ENCODE results near the gene ATAD3B. TPM values are rescaled to one million over a fixed set of nuclear protein-coding genes. Genes with fewer than 3 reads are reported as not detected.

ATAD3B gene
- total and polyA plus RNA-seq, 2 of the 13 experiments (the other 11 are each of a cell fraction or from before 2014, with no cell fraction given) = 9.6 to 31.1 TPM

GRCh38 chr1:1437033-1437903, 34.3 kb upstream of the ATAD3B start (continued):
- TF ChIP-seq, protein P1, sequence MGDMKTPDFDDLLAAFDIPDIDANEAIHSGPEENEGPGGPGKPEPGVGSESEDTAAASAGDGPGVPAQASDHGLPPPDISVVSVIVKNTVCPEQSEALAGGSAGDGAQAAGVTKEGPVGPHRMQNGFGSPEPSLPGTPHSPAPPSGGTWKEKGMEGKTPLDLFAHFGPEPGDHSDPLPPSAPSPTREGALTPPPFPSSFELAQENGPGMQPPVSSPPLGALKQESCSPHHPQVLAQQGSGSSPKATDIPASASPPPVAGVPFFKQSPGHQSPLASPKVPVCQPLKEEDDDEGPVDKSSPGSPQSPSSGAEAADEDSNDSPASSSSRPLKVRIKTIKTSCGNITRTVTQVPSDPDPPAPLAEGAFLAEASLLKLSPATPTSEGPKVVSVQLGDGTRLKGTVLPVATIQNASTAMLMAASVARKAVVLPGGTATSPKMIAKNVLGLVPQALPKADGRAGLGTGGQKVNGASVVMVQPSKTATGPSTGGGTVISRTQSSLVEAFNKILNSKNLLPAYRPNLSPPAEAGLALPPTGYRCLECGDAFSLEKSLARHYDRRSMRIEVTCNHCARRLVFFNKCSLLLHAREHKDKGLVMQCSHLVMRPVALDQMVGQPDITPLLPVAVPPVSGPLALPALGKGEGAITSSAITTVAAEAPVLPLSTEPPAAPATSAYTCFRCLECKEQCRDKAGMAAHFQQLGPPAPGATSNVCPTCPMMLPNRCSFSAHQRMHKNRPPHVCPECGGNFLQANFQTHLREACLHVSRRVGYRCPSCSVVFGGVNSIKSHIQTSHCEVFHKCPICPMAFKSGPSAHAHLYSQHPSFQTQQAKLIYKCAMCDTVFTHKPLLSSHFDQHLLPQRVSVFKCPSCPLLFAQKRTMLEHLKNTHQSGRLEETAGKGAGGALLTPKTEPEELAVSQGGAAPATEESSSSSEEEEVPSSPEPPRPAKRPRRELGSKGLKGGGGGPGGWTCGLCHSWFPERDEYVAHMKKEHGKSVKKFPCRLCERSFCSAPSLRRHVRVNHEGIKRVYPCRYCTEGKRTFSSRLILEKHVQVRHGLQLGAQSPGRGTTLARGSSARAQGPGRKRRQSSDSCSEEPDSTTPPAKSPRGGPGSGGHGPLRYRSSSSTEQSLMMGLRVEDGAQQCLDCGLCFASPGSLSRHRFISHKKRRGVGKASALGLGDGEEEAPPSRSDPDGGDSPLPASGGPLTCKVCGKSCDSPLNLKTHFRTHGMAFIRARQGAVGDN (CRISPR knock-in tag; IDR thresholded peaks at IDR 0.05) = peak; percentile 66; the same call in 1 of the 2 replicates
- TF ChIP-seq ARID2 (CRISPR knock-in tag; IDR thresholded peaks at IDR 0.05; ENCODE audit: borderline replicate concordance) = 0 out of 2 replicates have a peak, but pooled peaks have one; percentile 9
- TF ChIP-seq PRMT3 (CRISPR knock-in tag; IDR thresholded peaks at IDR 0.05; ENCODE audit: borderline replicate concordance, low read depth) = 0 out of 2 replicates have a peak, but pooled peaks have one; percentile 29
- 0 out of 2 replicates have a peak, but pooled peaks have one; percentile 8 for TF ChIP-seq CCDC6 (CRISPR knock-in tag; IDR thresholded peaks at IDR 0.05)
- TF ChIP-seq ZNF639 (CRISPR knock-in tag; conservative IDR thresholded peaks at IDR 0.05) = 0 out of 2 replicates have a peak, but pooled peaks have one; percentile 4
